ENCODE data around the gene ARHGEF38. TPM values are rescaled to one million over a fixed set of nuclear protein-coding genes. Genes with fewer than 3 reads are reported as not detected.

ARHGEF38 gene
- polyA plus RNA-seq, 4 donors = 0.54 to 18.6 (median 2.8) TPM

- WGBS, 3 donors = 80 to 89% (median 88%) methylated on average over 6 of the region's 6 CpGs
- H3K4me1 ChIP-seq (ENCODE audit: control insufficient read depth in 3 of 3, insufficient read depth in 2 of 3, low read depth in 1 of 3, low read length in 2 of 3) = peaks cover 0 to 24% (median 3%) of the 10 kb centered on the region in 3 donors
Measured at GRCh38 chr4:105596684-105597083, 44.3 kb downstream of the ARHGEF38 start.

DNA sequence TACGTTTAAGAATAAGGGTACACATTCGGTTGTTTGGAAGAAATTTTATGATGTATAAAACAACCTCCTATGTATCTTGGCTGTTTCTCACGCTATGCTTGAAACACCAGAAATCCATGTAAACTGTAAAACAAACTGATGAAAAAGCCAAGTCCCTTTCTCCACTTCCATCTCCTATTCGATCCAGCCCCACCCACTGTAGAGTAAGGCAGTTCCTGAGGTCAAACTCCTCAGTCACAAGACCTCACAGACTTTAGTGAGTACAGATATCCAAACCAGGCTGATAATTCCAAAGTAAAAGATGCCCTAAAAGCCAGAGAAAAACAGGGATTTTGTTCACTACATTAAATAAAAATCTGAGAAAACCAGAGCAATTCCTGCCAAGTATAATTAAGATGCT is 45.6 kb downstream of the ARHGEF38 start:
- FAIRE-seq (no peak), DNase-seq (peak; percentile 62 to 70)
- Histone ChIP-seq H3K27ac (ENCODE audit: low read depth in 1 of 3, low read length in 2 of 3) (peak overlapping the region in 1 of 3 donors; percentile 72), H3K9me3 (ENCODE audit: control insufficient read depth in 2 of 2, insufficient read depth in 1 of 2, low read depth in 1 of 2, low read length in 1 of 2) (no peaks in the 10 kb centered on the region), H3K27me3 (ENCODE audit: control insufficient read depth in 3 of 3, insufficient read depth in 3 of 3, low read length in 3 of 3) (no peaks in the 10 kb centered on the region), H3K4me1 (ENCODE audit: control insufficient read depth in 3 of 3, insufficient read depth in 2 of 3, low read depth in 1 of 3, low read length in 2 of 3) (peaks cover 0 to 24% (median 3%) of the 10 kb centered on the region in 3 donors), H3K4me3 (ENCODE audit: low read depth in 1 of 3, low read length in 3 of 3) (no peak overlapping the region), H3K36me3 (ENCODE audit: control insufficient read depth in 3 of 3, insufficient read depth in 2 of 3, low read depth in 1 of 3, low read length in 3 of 3) (peaks cover 0 to 4% (median 0%) of the 10 kb centered on the region in 3 donors)
- WGBS, 3 donors = 40 to 60% (median 46%) methylated on average over 4 of the region's 4 CpGs

More at GRCh38 chr4:105596684-105597083, 44.3 kb downstream of the ARHGEF38 start:
- FAIRE-seq (no peak), DNase-seq (no peak)
- peaks cover 0 to 4% (median 0%) of the 10 kb centered on the region in 3 donors for H3K36me3 ChIP-seq (ENCODE audit: control insufficient read depth in 3 of 3, insufficient read depth in 2 of 3, low read depth in 1 of 3, low read length in 3 of 3)
- H3K27me3 ChIP-seq (ENCODE audit: control insufficient read depth in 3 of 3, insufficient read depth in 3 of 3, low read length in 3 of 3) = no peaks in the 10 kb centered on the region
- H3K4me3 ChIP-seq (ENCODE audit: low read depth in 1 of 3, low read length in 3 of 3) = no peak overlapping the region
- H3K9me3 ChIP-seq (ENCODE audit: control insufficient read depth in 2 of 2, insufficient read depth in 1 of 2, low read depth in 1 of 2, low read length in 1 of 2) = no peaks in the 10 kb centered on the region
- no peak overlapping the region for H3K27ac ChIP-seq (ENCODE audit: low read depth in 1 of 3, low read length in 2 of 3)

DNA sequence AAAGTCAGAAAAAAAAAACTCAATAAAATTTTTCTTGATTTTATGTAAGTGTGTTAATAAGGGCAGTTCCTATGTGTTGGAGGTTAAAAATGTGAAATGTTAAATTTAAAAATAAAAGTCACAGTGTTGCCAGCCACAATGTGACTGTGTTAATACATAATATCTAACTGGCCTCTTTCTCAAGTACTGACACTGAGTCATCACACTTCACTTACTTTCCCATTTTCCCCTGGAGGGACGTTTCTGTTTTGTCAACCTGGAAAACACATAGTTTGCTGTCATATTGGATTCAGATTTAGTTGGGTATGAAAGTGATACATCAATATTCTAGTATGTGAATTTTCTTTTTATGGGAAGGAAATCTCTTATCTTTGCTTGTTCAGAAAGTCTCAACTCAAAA is 46.4 kb downstream of the ARHGEF38 start:
- no peak overlapping the region for H3K4me3 ChIP-seq (ENCODE audit: low read depth in 1 of 3, low read length in 3 of 3)
- no peaks in the 10 kb centered on the region for H3K9me3 ChIP-seq (ENCODE audit: control insufficient read depth in 2 of 2, insufficient read depth in 1 of 2, low read depth in 1 of 2, low read length in 1 of 2)
- DNase-seq = peak in 1 of 2 donors; percentile 36
- H3K36me3 ChIP-seq (ENCODE audit: control insufficient read depth in 3 of 3, insufficient read depth in 2 of 3, low read depth in 1 of 3, low read length in 3 of 3) = peaks cover 0 to 6% (median 0%) of the 10 kb centered on the region in 3 donors
- FAIRE-seq = no peak
- H3K4me1 ChIP-seq (ENCODE audit: control insufficient read depth in 3 of 3, insufficient read depth in 2 of 3, low read depth in 1 of 3, low read length in 2 of 3) = peaks cover 0 to 21% (median 0%) of the 10 kb centered on the region in 3 donors
- H3K27ac ChIP-seq (ENCODE audit: low read depth in 1 of 3, low read length in 2 of 3) = peak overlapping the region in 1 of 3 donors; percentile 72
- 10 to 34% (median 27%) methylated on average over 1 of the region's 1 CpG for WGBS, 3 donors
- no peaks in the 10 kb centered on the region for H3K27me3 ChIP-seq (ENCODE audit: control insufficient read depth in 3 of 3, insufficient read depth in 3 of 3, low read length in 3 of 3)

GRCh38 chr4:105599482-105599881 is 47.1 kb downstream of the ARHGEF38 start:
- FAIRE-seq = no peak
- WGBS, 3 donors = 71 to 80% (median 78%) methylated on average over 3 of the region's 3 CpGs

DNA sequence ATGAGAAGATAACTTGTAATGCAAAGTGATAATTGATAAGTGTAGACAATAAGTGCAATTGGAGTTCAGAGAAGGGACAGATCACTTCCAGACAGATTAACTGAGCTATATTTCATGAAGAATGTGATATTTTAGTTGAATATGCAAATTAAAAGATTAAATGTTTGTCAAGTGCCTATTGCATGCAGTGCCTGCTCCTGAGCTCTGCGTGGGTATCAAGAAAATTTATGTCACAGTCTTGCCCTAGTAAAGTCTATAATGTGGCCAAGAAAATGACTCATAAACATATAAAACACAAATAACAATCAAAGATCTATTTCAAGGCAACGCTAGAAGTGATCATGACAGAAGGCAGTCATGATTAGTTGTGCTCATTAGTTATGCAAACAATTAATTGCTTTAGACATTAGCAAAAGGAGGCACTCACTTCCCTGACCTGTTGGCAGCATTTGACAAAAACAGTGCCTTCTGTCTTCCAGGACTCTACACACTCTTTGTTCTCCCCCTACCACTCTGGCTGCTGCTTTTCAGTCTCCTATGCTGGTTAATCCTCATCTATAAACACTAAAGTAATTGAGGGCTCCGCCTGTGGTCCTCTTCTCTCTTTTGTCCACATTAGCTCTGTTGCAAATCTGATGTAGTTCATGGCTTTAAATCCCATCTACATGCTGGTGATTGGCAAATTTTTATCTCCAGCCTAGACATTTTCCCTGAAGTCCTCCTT is 47.7 kb downstream of the ARHGEF38 start:
- H3K9me3 ChIP-seq (ENCODE audit: control insufficient read depth in 2 of 2, insufficient read depth in 1 of 2, low read depth in 1 of 2, low read length in 1 of 2) = no peaks in the 10 kb centered on the region
- H3K4me1 ChIP-seq (ENCODE audit: control insufficient read depth in 3 of 3, insufficient read depth in 2 of 3, low read depth in 1 of 3, low read length in 2 of 3) = peaks cover 0 to 21% (median 0%) of the 10 kb centered on the region in 3 donors
- no peak overlapping the region for H3K27ac ChIP-seq (ENCODE audit: low read depth in 1 of 3, low read length in 2 of 3)
- peaks cover 0 to 6% (median 0%) of the 10 kb centered on the region in 3 donors for H3K36me3 ChIP-seq (ENCODE audit: control insufficient read depth in 3 of 3, insufficient read depth in 2 of 3, low read depth in 1 of 3, low read length in 3 of 3)
- DNase-seq (no peak), FAIRE-seq (no peak)
- H3K4me3 ChIP-seq (ENCODE audit: low read depth in 1 of 3, low read length in 3 of 3) = no peak overlapping the region
- WGBS, 3 donors = 77 to 85% (median 81%) methylated on average over 3 of the region's 3 CpGs
- no peaks in the 10 kb centered on the region for H3K27me3 ChIP-seq (ENCODE audit: control insufficient read depth in 3 of 3, insufficient read depth in 3 of 3, low read length in 3 of 3)

More at GRCh38 chr4:105599482-105599881, 47.1 kb downstream of the ARHGEF38 start:
- no peaks in the 10 kb centered on the region for H3K9me3 ChIP-seq (ENCODE audit: control insufficient read depth in 2 of 2, insufficient read depth in 1 of 2, low read depth in 1 of 2, low read length in 1 of 2)
- H3K4me3 ChIP-seq (ENCODE audit: low read depth in 1 of 3, low read length in 3 of 3) = no peak overlapping the region
- no peak for DNase-seq
- H3K27me3 ChIP-seq (ENCODE audit: control insufficient read depth in 3 of 3, insufficient read depth in 3 of 3, low read length in 3 of 3) = no peaks in the 10 kb centered on the region
- peaks cover 0 to 21% (median 0%) of the 10 kb centered on the region in 3 donors for H3K4me1 ChIP-seq (ENCODE audit: control insufficient read depth in 3 of 3, insufficient read depth in 2 of 3, low read depth in 1 of 3, low read length in 2 of 3)
- no peak overlapping the region for H3K27ac ChIP-seq (ENCODE audit: low read depth in 1 of 3, low read length in 2 of 3)
- H3K36me3 ChIP-seq (ENCODE audit: control insufficient read depth in 3 of 3, insufficient read depth in 2 of 3, low read depth in 1 of 3, low read length in 3 of 3) = peaks cover 0 to 6% (median 0%) of the 10 kb centered on the region in 3 donors

GRCh38 chr4:105600951-105601350 is 48.5 kb downstream of the ARHGEF38 start:
- Histone ChIP-seq H3K9me3 (ENCODE audit: control insufficient read depth in 2 of 2, insufficient read depth in 1 of 2, low read depth in 1 of 2, low read length in 1 of 2) (no peaks in the 10 kb centered on the region), H3K36me3 (ENCODE audit: control insufficient read depth in 3 of 3, insufficient read depth in 2 of 3, low read depth in 1 of 3, low read length in 3 of 3) (peaks cover 0 to 6% (median 0%) of the 10 kb centered on the region in 3 donors), H3K4me3 (ENCODE audit: low read depth in 1 of 3, low read length in 3 of 3) (no peak overlapping the region), H3K27ac (ENCODE audit: low read depth in 1 of 3, low read length in 2 of 3) (no peak overlapping the region), H3K4me1 (ENCODE audit: control insufficient read depth in 3 of 3, insufficient read depth in 2 of 3, low read depth in 1 of 3, low read length in 2 of 3) (peaks cover 0 to 25% (median 4%) of the 10 kb centered on the region in 3 donors), H3K27me3 (ENCODE audit: control insufficient read depth in 3 of 3, insufficient read depth in 3 of 3, low read length in 3 of 3) (no peaks in the 10 kb centered on the region)
- FAIRE-seq (no peak), DNase-seq (no peak)
- WGBS, 3 donors = 92 to 98% (median 97%) methylated on average over 1 of the region's 1 CpG

- 92 to 95% (median 94%) methylated on average over 1 of the region's 1 CpG for WGBS, 3 donors
- no peak for DNase-seq
- Histone ChIP-seq H3K36me3 (ENCODE audit: control insufficient read depth in 3 of 3, insufficient read depth in 2 of 3, low read depth in 1 of 3, low read length in 3 of 3) (peaks cover 0 to 6% (median 0%) of the 10 kb centered on the region in 3 donors), H3K4me1 (ENCODE audit: control insufficient read depth in 3 of 3, insufficient read depth in 2 of 3, low read depth in 1 of 3, low read length in 2 of 3) (peaks cover 0 to 25% (median 4%) of the 10 kb centered on the region in 3 donors), H3K4me3 (ENCODE audit: low read depth in 1 of 3, low read length in 3 of 3) (no peak overlapping the region), H3K27ac (ENCODE audit: low read depth in 1 of 3, low read length in 2 of 3) (no peak overlapping the region), H3K27me3 (ENCODE audit: control insufficient read depth in 3 of 3, insufficient read depth in 3 of 3, low read length in 3 of 3) (no peaks in the 10 kb centered on the region), H3K9me3 (ENCODE audit: control insufficient read depth in 2 of 2, insufficient read depth in 1 of 2, low read depth in 1 of 2, low read length in 1 of 2) (no peaks in the 10 kb centered on the region)
- no peak for FAIRE-seq
Measured at GRCh38 chr4:105601406-105601805, 49.0 kb downstream of the ARHGEF38 start.

- WGBS, 3 donors = 50 to 63% (median 55%) methylated on average over 1 of the region's 1 CpG
- no peak for DNase-seq
- no peaks in the 10 kb centered on the region for H3K9me3 ChIP-seq (ENCODE audit: control insufficient read depth in 2 of 2, insufficient read depth in 1 of 2, low read depth in 1 of 2, low read length in 1 of 2)
- no peak overlapping the region for H3K27ac ChIP-seq (ENCODE audit: low read depth in 1 of 3, low read length in 2 of 3)
- H3K4me1 ChIP-seq (ENCODE audit: control insufficient read depth in 3 of 3, insufficient read depth in 2 of 3, low read depth in 1 of 3, low read length in 2 of 3) = peaks cover 0 to 23% (median 4%) of the 10 kb centered on the region in 3 donors
- H3K27me3 ChIP-seq (ENCODE audit: control insufficient read depth in 3 of 3, insufficient read depth in 3 of 3, low read length in 3 of 3) = no peaks in the 10 kb centered on the region
- H3K36me3 ChIP-seq (ENCODE audit: control insufficient read depth in 3 of 3, insufficient read depth in 2 of 3, low read depth in 1 of 3, low read length in 3 of 3) = peaks cover 0 to 2% (median 0%) of the 10 kb centered on the region in 3 donors
- H3K4me3 ChIP-seq (ENCODE audit: low read depth in 1 of 3, low read length in 3 of 3) = no peak overlapping the region
- no peak for FAIRE-seq
Measured at GRCh38 chr4:105603158-105603557, 50.7 kb downstream of the ARHGEF38 start.

Data from small intestine (tissue), 7 donors.